CD1c-positive myeloid dendritic cell (primary cell): ENCODE data around the gene SCG2.
A peak's percentile ranks its signal among the peaks of the same experiment; 100 is the strongest.

Source experiments
- DNase-seq: peaks from one replicate; pipeline ENCODE4 v3.0.0-alpha.2; 2016; ENCODE audit errors: extremely low spot score

SCG2 gene

GRCh38 chr2:223601932-223602666, at the start of gene SCG2:
SCG2 (minus strand) TSS chr2:223602361; CDS start chr2:223599282, 3,079 bp downstream.
- peak; percentile 33 for DNase-seq

GRCh38 chr2:223649554-223650533, 47.7 kb upstream of the SCG2 start:
- no peak for DNase-seq

GRCh38 chr2:223648755-223649154, 46.6 kb upstream of the SCG2 start:
- no peak for DNase-seq

- no peak for DNase-seq
Measured at GRCh38 chr2:223647258-223647952, 45.2 kb upstream of the SCG2 start.

- DNase-seq = no peak
Measured at GRCh38 chr2:223644136-223644535, 42.0 kb upstream of the SCG2 start.

- DNase-seq = no peak
Measured at GRCh38 chr2:223643309-223643708, 41.1 kb upstream of the SCG2 start.

GRCh38 chr2:223642506-223642905, 40.3 kb upstream of the SCG2 start:
- DNase-seq = no peak

- no peak for DNase-seq
Measured at GRCh38 chr2:223641082-223641481, 38.9 kb upstream of the SCG2 start.

- DNase-seq = no peak
Measured at GRCh38 chr2:223635080-223635479, 32.9 kb upstream of the SCG2 start.

GRCh38 chr2:223634238-223634637, 32.1 kb upstream of the SCG2 start:
- DNase-seq = no peak

GRCh38 chr2:223633656-223634055, 31.5 kb upstream of the SCG2 start:
- DNase-seq = no peak

GRCh38 chr2:223632826-223633225, 30.7 kb upstream of the SCG2 start:
- no peak for DNase-seq

GRCh38 chr2:223626716-223627115, 24.6 kb upstream of the SCG2 start:
- DNase-seq = no peak

- no peak for DNase-seq
Measured at GRCh38 chr2:223625652-223626051, 23.5 kb upstream of the SCG2 start.

- no peak for DNase-seq
Measured at GRCh38 chr2:223621901-223622300, 19.7 kb upstream of the SCG2 start.

GRCh38 chr2:223619486-223620129, 17.4 kb upstream of the SCG2 start:
- no peak for DNase-seq

- DNase-seq = no peak
Measured at GRCh38 chr2:223618172-223619035, 16.2 kb upstream of the SCG2 start.

GRCh38 chr2:223614534-223614933, 12.4 kb upstream of the SCG2 start:
- DNase-seq = no peak

- DNase-seq = no peak
Measured at GRCh38 chr2:223613017-223613950, 11.1 kb upstream of the SCG2 start.

GRCh38 chr2:223612501-223612900, 10.3 kb upstream of the SCG2 start:
- no peak for DNase-seq
